SU-DHL-6 (cell line): ENCODE measurements around the gene MON2.

Experiments
- H2AFZ ChIP-seq: fragments of 200-600 bp; sonication (generic); 2 replicates; pipeline ENCODE4 v1.6.1; 2014; ENCODE audit warnings: low read depth, mild to moderate bottlenecking, moderate library complexity, mixed read lengths, antibody characterized with exemption, low read length; ENCODE audit not compliant: severe bottlenecking
- H3F3A ChIP-seq: fragments of 200-600 bp; shearing (Covaris generic); 2 replicates; pipeline ENCODE4 v1.6.0; 2016; ENCODE audit warnings: antibody characterized with exemption, mild to moderate bottlenecking; ENCODE audit not compliant: insufficient read depth
- H3K27ac ChIP-seq: fragments of 200-600 bp; sonication (generic); 2 replicates; pipeline ENCODE4 v1.5.1; 2016; ENCODE audit warnings: low read depth, mild to moderate bottlenecking, low read length, moderate library complexity, mixed read lengths
- H3K27me3 ChIP-seq: fragments of 200-600 bp; sonication (generic), shearing (Covaris generic); 2 replicates; pipeline ENCODE4 v1.6.0; 2014; ENCODE audit warnings: mild to moderate bottlenecking, low read length
- H3K36me3 ChIP-seq: fragments of 200-600 bp; sonication (generic); 2 replicates; pipeline ENCODE4 v1.6.1; 2014; ENCODE audit warnings: mild to moderate bottlenecking, low read length, mixed read lengths
- H3K4me2 ChIP-seq: fragments of 300-600, 200-600 bp; shearing (Covaris generic), sonication (generic); 2 replicates; pipeline ENCODE4 v1.6.0; 2014; ENCODE audit warnings: low read length, low read depth, mild to moderate bottlenecking; ENCODE audit not compliant: poor library complexity, severe bottlenecking
- H3K4me3 ChIP-seq: fragments of 200-600 bp; sonication (generic); 2 replicates; pipeline ENCODE4 v1.5.1; 2014; ENCODE audit warnings: antibody characterized with exemption, low read length, mild to moderate bottlenecking, mixed read lengths; ENCODE audit not compliant: insufficient read depth, poor library complexity, severe bottlenecking
- H3K79me2 ChIP-seq: fragments of 200-600 bp; sonication (generic); 2 replicates; pipeline ENCODE4 v1.6.1; 2014; ENCODE audit warnings: mild to moderate bottlenecking, low read length, moderate library complexity; ENCODE audit not compliant: insufficient read depth
- H3K9ac ChIP-seq: fragments of 200-600 bp; sonication (generic); 2 replicates; pipeline ENCODE4 v1.7.0; 2014; ENCODE audit warnings: mild to moderate bottlenecking, low read length
- H3K9me2 ChIP-seq: fragments of 200-600 bp; sonication (generic); replicated peaks from 2 replicates; pipeline ENCODE4 v1.6.1; 2014; ENCODE audit warnings: low read length; ENCODE audit not compliant: insufficient read depth
- H3K9me3 ChIP-seq: fragments of 200-600 bp; sonication (generic); 2 replicates; pipeline ENCODE4 v1.6.1; 2014; ENCODE audit warnings: low read length, mixed read lengths; ENCODE audit not compliant: insufficient read depth
- H4K20me1 ChIP-seq: fragments of 200-600 bp; sonication (generic); 2 replicates; pipeline ENCODE4 v1.6.1; 2014; ENCODE audit warnings: low read depth, mild to moderate bottlenecking, antibody characterized with exemption, low read length, moderate library complexity, mixed read lengths
- EZH2phosphoT487 ChIP-seq: fragments of 200-600 bp; sonication (generic), shearing (Covaris generic); conservative IDR thresholded peaks from 2 replicates; pipeline ENCODE4 v1.6.1; 2018; ENCODE audit warnings: mild to moderate bottlenecking, antibody characterized with exemption, low read length, moderate library complexity, mixed read lengths
- TF ChIP-seq, protein P1 (sequence below): fragments of 200-600 bp; sonication (generic); IDR thresholded peaks from one replicate; pipeline ENCODE4 v1.5.1; 2017; ENCODE audit warnings: antibody characterized with exemption, mild to moderate bottlenecking, low read length, moderate library complexity; ENCODE audit not compliant: insufficient read depth, poor library complexity, severe bottlenecking

Gene MON2

GRCh38 chr12:62523619-62524018 is 57.0 kb downstream of the MON2 start:
- no peak overlapping the region for H3K4me3 ChIP-seq
- H3K79me2 ChIP-seq = no peaks in the 10 kb centered on the region
- no peak overlapping the region for H2AFZ ChIP-seq
- H3K27ac ChIP-seq = no peak overlapping the region
- peaks cover 14% of the 10 kb centered on the region; the same call in 1 of the 2 replicates for H3K36me3 ChIP-seq
- H4K20me1 ChIP-seq = no peaks in the 10 kb centered on the region
- no peaks in the 10 kb centered on the region for H3K9me2 ChIP-seq
- H3F3A ChIP-seq = 0 out of 2 replicates have a peak, but pooled peaks cover 10% of the 10 kb centered on the region
- TF ChIP-seq, protein P1, sequence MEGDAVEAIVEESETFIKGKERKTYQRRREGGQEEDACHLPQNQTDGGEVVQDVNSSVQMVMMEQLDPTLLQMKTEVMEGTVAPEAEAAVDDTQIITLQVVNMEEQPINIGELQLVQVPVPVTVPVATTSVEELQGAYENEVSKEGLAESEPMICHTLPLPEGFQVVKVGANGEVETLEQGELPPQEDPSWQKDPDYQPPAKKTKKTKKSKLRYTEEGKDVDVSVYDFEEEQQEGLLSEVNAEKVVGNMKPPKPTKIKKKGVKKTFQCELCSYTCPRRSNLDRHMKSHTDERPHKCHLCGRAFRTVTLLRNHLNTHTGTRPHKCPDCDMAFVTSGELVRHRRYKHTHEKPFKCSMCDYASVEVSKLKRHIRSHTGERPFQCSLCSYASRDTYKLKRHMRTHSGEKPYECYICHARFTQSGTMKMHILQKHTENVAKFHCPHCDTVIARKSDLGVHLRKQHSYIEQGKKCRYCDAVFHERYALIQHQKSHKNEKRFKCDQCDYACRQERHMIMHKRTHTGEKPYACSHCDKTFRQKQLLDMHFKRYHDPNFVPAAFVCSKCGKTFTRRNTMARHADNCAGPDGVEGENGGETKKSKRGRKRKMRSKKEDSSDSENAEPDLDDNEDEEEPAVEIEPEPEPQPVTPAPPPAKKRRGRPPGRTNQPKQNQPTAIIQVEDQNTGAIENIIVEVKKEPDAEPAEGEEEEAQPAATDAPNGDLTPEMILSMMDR = no peak
- TF ChIP-seq EZH2phosphoT487 = no peak
- no peaks in the 10 kb centered on the region for H3K27me3 ChIP-seq
- H3K9ac ChIP-seq = no peak overlapping the region
- H3K9me3 ChIP-seq = no peaks in the 10 kb centered on the region
- H3K4me2 ChIP-seq = no peak overlapping the region

- H3K36me3 ChIP-seq = peaks cover 20% of the 10 kb centered on the region; the same call in 1 of the 2 replicates
Measured at GRCh38 chr12:62525271-62525670, 58.6 kb downstream of the MON2 start.

DNA sequence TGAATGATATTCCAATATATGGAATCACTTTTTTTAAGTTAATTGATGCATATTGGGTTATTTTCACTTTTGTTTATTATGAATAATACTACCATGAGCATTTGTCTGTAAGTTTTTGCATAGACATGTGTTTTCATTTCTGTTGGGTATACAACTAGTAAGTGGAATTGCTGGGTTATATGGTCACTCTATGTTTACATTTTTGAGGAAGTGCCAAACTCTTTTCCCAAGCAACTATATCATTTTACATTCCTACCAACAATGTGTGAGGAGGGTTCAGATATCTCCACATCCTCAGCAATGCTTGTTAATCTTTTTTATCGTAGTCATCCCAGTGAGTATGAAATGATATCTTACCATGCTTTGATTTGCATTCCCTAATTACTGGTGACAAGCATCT is 64.0 kb downstream of the MON2 start:
- Histone ChIP-seq H3K9me2 (no peaks in the 10 kb centered on the region), H3K36me3 (peaks cover 30% of the 10 kb centered on the region; the same call in 1 of the 2 replicates), H3K4me2 (no peak overlapping the region), H2AFZ (no peak overlapping the region), H3K4me3 (no peak overlapping the region), H3K79me2 (no peaks in the 10 kb centered on the region), H3K9me3 (no peaks in the 10 kb centered on the region), H3K27me3 (no peaks in the 10 kb centered on the region), H4K20me1 (no peaks in the 10 kb centered on the region), H3F3A (peaks cover 4% of the 10 kb centered on the region; the same call in 1 of the 2 replicates), H3K27ac (no peak overlapping the region), H3K9ac (no peak overlapping the region)
- no peak for TF ChIP-seq EZH2phosphoT487
- TF ChIP-seq, protein P1 = no peak

More at GRCh38 chr12:62525271-62525670, 58.6 kb downstream of the MON2 start:
- Histone ChIP-seq H3K9ac (no peak overlapping the region), H3K4me2 (no peak overlapping the region), H3K27me3 (no peaks in the 10 kb centered on the region), H3K9me2 (no peaks in the 10 kb centered on the region), H3K27ac (no peak overlapping the region), H3K4me3 (no peak overlapping the region), H2AFZ (no peak overlapping the region), H3K79me2 (no peaks in the 10 kb centered on the region), H4K20me1 (no peaks in the 10 kb centered on the region), H3K9me3 (no peaks in the 10 kb centered on the region), H3F3A (0 out of 2 replicates have a peak, but pooled peaks cover 10% of the 10 kb centered on the region)
- TF ChIP-seq, protein P1 = no peak
- no peak for TF ChIP-seq EZH2phosphoT487
